HL-60 (cell line): Measurements from ENCODE around the gene GPR173.

Experiments used
- DNase-seq, 2 experiments: peaks; one replicate each; pipeline ENCODE4 v3.0.0-alpha.2; 2010 to 2020; ENCODE audit warnings: low read depth in 1 of 2, low spot score in 1 of 2
- H3K27ac ChIP-seq: fragments of 250-450 bp; sonication (Bioruptor Pico); replicated peaks from 2 replicates; pipeline ENCODE4 v1.5.1; 2020; ENCODE audit warnings: mild to moderate bottlenecking, moderate library complexity
- H3K27me3 ChIP-seq: fragments of 250-450 bp; sonication (Bioruptor Pico); 2 replicates; pipeline ENCODE4 v1.5.1; 2021; ENCODE audit warnings: mild to moderate bottlenecking, moderate library complexity; ENCODE audit not compliant: insufficient read depth, poor library complexity, severe bottlenecking
- H3K4me3 ChIP-seq: replicated peaks from 2 replicates; pipeline ENCODE4 v1.5.1; 2011; ENCODE audit warnings: mild to moderate bottlenecking, control low read depth, low read length; ENCODE audit not compliant: insufficient read depth
- CTCF ChIP-seq: IDR thresholded peaks from one replicate; pipeline ENCODE4 v1.5.1; 2011; ENCODE audit warnings: low read length, control low read depth, inconsistent platforms; ENCODE audit not compliant: insufficient read depth
- GABPA ChIP-seq: IDR thresholded peaks from 2 replicates; pipeline ENCODE4 v1.6.1; 2012; ENCODE audit warnings: low read depth
- POLR2AphosphoS5 ChIP-seq: IDR thresholded peaks from 2 replicates; pipeline ENCODE4 v1.6.1; 2012; ENCODE audit warnings: low read depth
- SPI1 ChIP-seq: IDR thresholded peaks from 2 replicates; pipeline ENCODE4 v1.6.1; 2012; ENCODE audit warnings: low read depth, mild to moderate bottlenecking, borderline replicate concordance
- TF ChIP-seq, protein P1 (sequence below): IDR thresholded peaks from 2 replicates; pipeline ENCODE4 v1.6.1; 2012; ENCODE audit warnings: low read depth; ENCODE audit not compliant: insufficient replicate concordance

Gene GPR173

DNA sequence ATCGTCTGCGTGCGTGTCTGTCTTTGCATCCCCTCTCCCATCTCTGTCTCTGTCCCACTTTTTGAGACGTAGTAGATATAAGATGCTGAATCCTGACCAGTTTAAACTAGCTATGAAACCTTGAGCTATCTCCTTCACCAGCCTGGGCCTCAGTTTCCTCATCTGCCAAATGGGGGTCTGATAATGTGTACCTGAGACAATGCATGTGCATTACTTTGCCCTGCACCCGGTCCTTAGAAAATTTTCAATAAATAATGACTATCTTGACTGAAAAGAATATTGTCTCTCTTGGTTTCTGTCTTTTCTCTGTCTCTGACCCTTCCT lies 46.0 kb downstream of the GPR173 start:
- TF ChIP-seq GABPA, result no peak
- no peak for TF ChIP-seq SPI1
- TF ChIP-seq, protein P1, sequence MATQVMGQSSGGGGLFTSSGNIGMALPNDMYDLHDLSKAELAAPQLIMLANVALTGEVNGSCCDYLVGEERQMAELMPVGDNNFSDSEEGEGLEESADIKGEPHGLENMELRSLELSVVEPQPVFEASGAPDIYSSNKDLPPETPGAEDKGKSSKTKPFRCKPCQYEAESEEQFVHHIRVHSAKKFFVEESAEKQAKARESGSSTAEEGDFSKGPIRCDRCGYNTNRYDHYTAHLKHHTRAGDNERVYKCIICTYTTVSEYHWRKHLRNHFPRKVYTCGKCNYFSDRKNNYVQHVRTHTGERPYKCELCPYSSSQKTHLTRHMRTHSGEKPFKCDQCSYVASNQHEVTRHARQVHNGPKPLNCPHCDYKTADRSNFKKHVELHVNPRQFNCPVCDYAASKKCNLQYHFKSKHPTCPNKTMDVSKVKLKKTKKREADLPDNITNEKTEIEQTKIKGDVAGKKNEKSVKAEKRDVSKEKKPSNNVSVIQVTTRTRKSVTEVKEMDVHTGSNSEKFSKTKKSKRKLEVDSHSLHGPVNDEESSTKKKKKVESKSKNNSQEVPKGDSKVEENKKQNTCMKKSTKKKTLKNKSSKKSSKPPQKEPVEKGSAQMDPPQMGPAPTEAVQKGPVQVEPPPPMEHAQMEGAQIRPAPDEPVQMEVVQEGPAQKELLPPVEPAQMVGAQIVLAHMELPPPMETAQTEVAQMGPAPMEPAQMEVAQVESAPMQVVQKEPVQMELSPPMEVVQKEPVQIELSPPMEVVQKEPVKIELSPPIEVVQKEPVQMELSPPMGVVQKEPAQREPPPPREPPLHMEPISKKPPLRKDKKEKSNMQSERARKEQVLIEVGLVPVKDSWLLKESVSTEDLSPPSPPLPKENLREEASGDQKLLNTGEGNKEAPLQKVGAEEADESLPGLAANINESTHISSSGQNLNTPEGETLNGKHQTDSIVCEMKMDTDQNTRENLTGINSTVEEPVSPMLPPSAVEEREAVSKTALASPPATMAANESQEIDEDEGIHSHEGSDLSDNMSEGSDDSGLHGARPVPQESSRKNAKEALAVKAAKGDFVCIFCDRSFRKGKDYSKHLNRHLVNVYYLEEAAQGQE, result no peak
- no peak for TF ChIP-seq CTCF
- no peak for TF ChIP-seq POLR2AphosphoS5
- Histone ChIP-seq H3K27ac (peak overlapping the region; percentile 81), H3K4me3 (peak overlapping the region; percentile 71), H3K27me3 (no peaks in the 10 kb centered on the region)
- DNase-seq, result no peak

DNA sequence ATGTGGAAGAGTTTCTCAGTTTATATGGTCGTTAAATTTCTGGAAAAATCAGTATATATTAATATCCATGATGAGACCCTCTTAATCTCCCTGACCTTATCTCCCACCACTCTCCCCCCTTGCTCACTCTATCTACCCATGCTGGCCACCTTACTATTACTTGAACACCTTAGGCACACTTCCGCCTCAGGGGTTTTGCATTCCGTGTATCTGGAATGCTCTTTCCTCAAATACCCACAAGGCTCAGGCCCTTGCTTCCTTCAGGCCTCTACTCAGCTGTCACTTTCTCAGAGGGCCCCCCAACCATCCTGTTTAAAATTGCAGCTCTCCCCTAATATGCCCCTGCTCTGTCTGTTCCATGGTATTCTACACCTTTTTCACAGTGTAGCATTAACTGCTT lies 47.2 kb downstream of the GPR173 start:
- H3K4me3 ChIP-seq, result no peak overlapping the region
- no peak for DNase-seq
- H3K27me3 ChIP-seq, result no peaks in the 10 kb centered on the region
- H3K27ac ChIP-seq, result no peak overlapping the region
- no peak for TF ChIP-seq GABPA
- TF ChIP-seq, protein P1, result no peak

- H3K27ac ChIP-seq, result no peak overlapping the region
- no peak for TF ChIP-seq CTCF
- no peak for TF ChIP-seq SPI1
- TF ChIP-seq POLR2AphosphoS5, result no peak
- TF ChIP-seq GABPA, result no peak
- TF ChIP-seq, protein P1, result no peak
Measured at GRCh38 chrX:53114864-53115549, 66.4 kb downstream of the GPR173 start.

DNA sequence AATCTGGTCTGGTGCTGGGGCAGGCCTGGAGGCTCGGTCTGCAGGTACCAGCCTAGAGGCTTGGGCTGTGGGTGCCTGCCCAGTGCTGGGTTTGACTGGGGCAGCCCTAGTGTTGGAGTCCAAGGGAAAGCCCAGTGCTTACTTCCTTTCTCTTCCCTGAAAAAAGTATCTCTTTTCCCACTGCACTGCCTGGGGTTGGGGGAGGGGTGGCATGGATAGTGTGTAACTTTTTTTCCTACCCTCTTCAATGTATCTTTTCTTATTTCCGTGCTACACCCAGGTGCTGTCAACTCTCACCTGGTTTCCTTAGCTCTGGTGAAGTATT lies 66.9 kb downstream of the GPR173 start:
- TF ChIP-seq SPI1 (no peak), CTCF (no peak), GABPA (no peak), POLR2AphosphoS5 (no peak)
- TF ChIP-seq, protein P1, result no peak
- no peak for DNase-seq
- no peak overlapping the region for H3K4me3 ChIP-seq
- no peaks in the 10 kb centered on the region for H3K27me3 ChIP-seq
- H3K27ac ChIP-seq, result no peak overlapping the region

More at GRCh38 chrX:53114864-53115549, 66.4 kb downstream of the GPR173 start:
- DNase-seq, result no peak
- no peaks in the 10 kb centered on the region for H3K27me3 ChIP-seq
- no peak overlapping the region for H3K4me3 ChIP-seq
